ENCODE results near the gene DIPK1A.
"Not testable (repeated sequence)": the region's sequence is repeated elsewhere in the genome, so short reads cannot be mapped to it uniquely, and the experiment has no call there.

Gene DIPK1A

DNA sequence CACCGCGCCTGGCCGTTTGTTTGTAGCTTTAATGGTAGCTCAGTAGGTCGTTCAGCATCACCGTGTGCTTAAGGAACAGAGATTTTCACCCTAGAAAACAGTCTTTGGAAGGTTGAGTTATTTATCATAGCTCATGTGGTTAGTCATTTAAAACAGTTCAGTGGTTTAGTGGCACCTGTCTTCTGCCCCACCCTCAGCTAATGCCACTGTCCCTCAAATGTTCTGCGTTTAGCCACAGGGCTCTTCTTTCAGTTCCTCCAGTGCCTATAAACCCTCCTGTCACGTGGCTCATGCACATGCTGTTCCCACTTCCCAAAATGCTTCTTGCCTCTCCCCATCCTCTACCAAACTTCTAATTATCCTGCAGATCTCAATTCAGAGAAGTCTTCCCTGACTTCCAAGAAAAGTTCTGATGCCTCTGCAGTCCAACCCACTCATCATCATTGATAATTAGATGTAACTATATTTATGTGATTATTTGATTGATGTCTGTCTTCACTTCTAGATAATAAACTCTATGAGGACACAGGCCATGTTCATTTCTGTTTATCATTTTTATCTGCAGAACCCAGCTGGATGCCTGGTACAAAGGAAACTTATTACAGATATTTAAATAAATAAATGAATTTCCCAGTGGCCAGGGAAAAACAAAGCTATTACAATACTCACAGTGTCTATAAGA is 14.4 kb upstream of the DIPK1A start:
- DNase-seq: peak; percentile 51

DNA sequence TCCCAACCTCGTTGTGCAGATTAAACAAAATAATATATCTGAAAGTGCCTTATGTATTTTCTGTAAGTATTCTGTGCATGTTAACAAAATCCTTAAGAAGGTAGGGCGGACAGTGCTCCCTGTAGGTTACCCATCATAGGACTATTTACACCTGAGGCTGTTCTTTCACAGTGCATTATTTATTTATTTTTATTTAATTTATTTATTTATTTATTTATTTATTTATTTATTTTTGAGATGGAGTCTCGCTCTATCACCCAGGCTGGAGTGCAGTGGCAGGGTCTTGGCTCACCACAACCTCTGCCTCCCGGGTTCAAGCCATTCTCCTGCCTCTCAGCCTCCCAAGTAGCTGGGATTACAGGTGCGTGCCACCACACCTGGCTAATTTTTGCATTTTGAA is 12.8 kb upstream of the DIPK1A start:
- not testable (repeated sequence) for DNase-seq

DNA sequence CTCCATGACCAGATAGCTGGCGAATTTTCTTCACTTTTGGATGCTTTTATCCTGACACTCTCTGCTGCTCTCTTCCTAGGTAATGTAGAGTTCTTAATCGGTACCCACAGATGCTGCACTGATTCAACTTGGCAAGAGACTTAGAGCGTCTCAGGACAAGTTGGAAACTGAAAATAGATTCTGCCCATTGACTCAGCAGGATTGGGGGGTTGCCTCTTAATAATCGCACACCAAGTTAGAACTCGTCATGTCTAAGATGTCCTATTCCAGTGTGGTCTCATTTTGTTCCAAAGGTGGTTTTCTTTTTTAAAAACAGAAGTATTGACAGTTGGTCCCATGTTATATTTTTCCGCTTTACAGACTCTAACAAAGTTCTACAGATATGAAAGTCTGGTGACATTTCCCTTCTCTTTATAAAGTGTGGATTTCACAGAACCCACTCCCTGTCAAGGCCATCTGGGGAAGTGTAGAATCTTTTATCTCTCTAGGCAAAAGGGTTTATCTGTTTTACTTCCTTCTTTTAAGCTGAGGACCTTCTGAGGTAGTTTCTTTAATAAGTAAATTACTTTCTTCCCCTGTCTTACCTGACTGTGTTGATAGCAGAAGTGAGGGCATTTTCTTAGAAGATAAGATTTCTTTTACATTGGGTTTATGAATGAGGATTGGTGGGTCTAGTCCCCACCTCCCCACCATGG is 12.1 kb upstream of the DIPK1A start:
- DNase-seq: peak; percentile 50

DNA sequence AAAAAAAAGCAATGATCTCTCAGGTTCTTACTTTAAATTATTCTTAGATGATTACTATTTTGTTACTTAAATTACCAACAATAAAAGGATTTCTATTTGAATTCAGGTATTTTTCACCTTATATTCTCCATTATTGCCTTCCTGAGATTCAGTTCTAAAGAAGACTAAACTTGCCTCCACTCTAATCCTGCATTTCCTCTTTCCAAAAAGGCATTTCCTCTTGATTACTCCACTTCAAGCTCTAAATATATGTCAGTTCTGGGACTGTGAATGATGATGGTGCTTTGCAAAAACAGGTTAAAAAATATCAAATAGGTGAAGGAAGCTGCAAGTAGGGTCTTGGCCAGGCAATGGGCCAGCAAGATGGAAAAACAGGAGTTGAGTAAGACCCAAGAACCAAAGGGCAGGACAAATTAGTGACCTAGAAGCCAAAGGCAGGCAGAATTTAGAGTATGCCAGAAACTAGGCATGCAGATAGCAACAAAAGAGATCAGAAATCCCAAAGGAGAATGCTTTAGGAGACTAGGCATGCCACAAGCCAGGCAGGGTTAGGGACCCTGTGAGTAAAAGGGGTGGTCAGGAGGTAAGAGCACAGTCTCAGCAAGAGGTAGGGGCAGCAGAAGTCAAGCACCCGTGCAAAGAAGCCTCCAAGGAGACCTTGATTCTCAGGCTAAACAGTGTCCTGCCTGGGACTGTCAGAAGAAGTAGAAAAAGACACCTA is 11.3 kb upstream of the DIPK1A start:
- no peak for DNase-seq

DNA sequence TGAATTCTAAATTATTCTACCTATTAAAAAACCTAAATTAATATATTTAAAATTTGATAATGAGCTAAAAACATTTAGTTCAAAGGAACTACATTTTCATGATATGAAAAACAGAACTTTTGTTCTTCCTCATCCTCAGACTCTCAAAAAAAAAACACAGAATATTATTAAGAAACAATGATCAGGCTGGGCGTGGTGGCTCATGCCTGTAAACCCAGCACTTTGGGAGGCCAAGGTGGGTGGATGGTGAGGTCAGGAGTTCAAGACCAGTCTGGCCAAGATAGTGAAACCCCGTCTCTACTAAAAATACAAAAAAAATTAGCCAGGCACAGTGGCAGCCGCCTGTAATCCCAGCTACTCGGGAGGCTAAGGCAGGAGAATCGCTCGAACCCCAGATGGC is 10.7 kb upstream of the DIPK1A start:
- not testable (repeated sequence) for DNase-seq

DNA sequence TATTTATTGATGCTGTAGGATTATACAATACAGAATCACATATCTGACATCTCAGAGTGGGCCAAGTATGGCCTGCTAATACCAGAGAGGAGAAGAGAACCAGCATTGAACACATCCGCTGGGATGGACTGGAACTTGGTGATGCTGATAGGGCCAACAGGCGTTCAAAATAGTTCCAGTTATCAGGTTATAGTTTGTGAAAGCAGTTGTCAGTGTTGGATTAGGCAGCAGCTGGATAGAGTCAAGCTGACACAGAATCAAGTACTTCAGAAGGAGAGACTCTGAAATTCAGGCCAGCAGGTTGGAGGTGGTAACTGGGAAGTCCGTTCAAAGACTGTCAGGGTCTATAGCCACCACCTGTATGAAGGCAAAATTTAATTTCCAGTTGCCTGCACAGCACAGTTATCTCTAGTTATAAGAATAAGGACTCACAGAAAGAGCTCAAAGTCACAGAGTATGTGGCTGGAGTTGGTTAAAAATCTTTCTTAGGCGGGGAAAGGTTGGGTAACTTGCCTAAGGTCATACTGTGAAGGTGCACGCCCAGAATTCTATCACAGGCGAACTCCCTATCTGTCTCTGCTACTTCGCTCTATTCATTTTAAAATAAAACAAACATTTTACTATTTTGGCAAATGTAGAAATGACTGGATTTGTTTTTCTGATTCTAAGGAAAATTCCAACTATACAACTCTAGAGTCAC is 9.9 kb upstream of the DIPK1A start:
- no peak for DNase-seq

DNA sequence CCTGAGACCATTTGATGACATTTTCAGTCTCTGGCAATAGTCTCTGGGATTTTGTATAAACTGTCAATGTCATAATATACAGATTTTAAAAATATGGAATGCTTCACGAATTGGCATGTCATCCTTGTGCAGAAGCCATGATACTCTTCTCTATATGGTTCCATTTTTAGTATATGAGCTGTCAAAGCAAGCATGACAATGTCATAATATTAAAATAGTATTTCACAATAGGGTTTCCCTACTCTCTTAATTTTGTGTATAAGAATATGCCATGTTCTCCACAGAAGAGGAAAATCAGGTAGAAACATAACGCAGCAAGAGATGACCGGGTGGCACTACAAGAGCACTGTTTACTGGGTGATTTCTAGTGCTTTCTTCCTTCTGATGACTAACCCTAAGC is 8.3 kb upstream of the DIPK1A start:
- DNase-seq: peak; percentile 27

DNA sequence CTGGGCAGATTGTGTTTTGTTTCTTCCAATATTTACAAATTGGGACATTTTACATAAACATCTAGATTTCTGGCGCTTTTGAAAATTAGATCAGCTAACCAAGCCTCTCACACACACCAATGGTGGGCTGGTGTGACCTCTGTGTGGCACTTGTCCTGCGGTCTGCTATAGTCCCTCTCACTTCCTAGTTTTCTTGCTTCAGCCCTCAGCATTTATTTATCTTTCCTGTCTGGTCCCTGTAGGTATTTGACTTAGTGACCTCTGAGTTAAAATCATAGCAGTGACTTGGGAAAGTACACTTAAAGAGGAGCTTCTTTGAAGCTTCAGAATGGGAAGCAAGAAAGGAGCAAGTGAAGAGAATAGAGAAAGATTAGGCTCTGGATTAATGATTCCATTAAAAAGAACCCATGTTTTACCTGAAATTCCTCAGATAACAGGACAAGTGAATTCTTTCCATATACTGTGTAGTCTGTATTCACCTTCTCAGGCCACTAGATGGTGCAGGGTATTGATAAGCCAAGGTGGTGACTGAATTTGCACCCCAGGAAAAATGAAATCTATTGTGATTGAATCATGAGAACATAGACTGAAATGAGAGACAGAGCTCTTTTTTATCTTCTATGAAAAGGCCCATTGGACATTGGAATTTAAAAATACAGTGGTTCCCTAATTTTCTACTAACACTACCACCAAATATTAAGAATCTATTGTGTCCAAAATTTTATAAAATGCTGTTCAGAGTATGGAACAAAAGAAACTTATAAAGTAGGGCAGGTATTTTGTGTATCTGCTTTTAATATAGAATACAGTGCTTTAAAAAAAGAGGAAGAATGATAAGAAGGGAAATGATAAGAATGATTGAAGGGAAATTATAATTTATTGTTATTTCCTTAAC is 7.1 kb upstream of the DIPK1A start:
- DNase-seq: no peak

DNA sequence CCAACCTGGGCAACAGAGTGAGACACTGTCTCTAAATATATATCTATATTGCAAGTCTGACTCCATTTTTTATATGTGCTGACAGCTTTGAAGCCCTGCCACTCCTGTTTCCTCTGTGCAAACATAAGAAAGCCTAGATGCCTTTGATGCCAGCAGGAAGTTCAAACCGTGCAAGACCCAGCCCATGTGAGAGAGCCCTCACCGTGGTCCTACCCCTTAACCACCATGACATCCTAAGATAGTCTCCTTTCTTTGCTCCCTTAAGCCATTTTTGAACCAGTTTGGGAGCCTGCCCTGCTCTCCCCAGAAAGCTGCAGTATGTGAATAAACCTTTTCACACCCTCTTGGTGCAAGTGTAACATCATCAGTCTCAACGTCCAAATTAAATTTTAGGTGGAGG is 3.7 kb upstream of the DIPK1A start:
- DNase-seq: no peak

DNA sequence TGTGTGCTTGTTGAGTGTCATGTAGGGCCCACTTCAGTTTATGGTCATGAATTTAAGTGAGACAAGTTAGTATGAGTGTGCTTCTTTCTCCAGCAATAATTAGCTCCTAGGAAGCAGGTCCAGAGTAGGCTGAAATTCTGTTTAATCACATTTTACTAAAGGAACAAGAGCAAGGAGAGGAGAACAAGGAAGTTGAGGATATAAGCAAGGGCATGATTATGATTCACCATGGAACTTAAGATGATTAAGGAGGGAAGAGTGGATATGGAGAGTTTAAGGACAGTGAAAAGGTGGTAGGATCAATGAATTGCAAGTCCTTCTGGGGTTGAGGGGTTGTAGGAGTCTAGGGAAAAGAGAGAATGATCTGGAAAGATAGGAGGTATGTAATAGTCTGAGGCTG is 3.1 kb upstream of the DIPK1A start:
- DNase-seq: no peak

DNA sequence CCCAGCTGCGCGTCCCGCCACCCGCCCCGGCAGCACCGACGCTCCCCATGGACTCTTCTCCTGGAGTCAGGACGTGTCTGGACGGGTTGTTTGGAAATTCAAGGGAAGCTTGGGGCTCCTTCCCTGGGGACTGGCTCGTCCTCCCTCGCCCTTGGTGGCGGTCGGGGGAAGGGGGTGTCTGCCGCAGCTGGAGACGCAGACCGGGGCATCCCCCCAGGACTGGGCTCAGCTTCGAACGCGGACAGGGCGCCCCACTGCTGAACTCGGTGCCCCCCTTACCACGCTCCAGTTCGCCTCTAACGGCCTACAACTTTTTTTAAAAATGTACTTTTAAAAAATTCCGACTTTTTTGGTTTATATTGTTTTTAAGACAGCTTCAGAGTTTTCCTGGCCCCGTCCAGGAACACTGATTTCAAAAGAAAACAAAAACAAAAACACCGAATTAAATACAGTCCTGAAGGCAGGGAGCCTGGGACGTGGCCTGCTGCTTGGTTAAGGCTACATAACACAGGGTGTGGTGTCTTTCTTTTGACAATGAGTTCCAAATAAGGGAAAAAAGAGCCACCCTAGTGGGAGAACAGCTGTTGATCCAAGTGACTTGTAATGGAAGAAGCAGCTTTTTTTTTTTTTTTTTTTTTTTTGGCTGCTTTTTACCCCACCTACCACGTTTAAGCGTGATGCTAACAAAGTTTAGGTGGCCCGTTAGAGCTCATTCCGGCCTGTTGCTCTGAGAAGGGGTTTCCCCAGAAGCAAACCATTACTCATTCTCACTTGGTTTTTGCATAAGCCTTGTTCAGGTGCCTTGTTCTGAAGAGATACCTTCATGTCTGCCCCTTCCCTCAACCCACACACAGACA is 862 bp upstream of the DIPK1A start:
- DNase-seq: peak; percentile 21

DNA sequence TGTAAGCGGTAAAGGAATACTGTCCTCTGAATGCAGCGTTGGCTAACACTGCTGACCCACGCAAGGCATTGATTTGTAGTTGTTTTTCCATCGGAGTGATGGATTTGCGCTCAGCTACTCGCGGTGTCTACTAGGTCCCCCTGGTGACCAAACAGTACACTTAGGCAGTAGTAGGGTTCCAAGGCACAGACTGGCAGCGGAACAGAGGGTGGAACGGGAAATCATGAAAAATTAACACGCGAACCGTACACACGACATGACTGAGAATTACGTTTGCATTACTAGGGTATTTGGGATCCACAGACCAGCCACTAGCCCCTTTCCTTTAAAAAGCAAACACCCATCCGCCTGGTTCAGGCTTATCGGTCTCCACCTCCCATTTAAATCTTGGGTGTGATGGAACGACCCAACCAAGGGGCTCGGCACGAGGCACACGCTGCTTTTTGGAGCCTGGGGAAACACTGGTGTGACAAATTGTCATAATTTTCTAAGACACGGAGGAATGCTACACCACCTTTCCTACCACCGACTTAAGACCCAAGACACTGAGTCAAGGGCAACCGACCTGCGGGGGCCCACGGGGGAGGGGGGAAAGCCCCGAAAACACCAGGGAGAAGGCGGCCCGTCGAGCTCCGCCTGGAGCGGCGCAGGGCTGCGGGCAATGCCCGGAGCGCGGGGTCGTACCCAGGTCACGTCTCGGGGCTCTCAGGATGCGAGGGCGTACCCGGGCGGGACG is 699 bp downstream of the DIPK1A start:
- peak; percentile 79 for DNase-seq

DNA sequence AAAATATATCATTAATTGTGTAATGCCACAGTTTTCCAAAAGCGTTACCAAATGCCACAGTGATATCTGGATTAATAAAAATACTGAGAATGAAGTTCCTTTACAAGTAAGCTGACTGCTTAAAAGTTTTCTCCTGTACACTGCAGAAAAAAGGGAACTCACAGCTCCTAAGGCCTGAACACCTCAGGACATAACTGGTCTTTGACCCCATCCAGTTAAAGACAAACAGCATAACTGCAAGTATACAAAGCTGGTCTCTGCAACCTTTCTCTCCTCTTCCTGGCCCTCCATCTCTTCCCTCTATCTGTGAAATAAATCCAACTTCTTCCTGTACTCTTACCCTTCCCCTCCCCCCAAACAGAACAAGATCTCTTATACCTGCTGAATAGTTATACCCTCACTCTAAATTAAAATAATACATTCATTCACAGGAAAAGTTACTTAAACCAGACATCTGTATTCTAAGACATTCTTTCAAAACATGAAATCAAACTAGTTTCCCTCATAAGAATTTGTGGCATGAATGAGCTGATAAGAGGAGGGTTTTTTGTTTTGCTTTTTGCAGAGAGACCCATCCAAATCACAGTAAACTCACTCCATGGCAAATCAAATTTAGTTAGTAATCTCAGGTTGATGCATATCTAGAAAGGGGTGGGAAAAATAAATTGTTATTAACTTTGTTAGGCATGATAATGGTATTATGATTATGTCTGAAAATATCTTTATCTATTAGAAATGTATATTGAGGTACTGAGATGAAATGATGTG is 2.9 kb downstream of the DIPK1A start:
- DNase-seq: no peak

DNA sequence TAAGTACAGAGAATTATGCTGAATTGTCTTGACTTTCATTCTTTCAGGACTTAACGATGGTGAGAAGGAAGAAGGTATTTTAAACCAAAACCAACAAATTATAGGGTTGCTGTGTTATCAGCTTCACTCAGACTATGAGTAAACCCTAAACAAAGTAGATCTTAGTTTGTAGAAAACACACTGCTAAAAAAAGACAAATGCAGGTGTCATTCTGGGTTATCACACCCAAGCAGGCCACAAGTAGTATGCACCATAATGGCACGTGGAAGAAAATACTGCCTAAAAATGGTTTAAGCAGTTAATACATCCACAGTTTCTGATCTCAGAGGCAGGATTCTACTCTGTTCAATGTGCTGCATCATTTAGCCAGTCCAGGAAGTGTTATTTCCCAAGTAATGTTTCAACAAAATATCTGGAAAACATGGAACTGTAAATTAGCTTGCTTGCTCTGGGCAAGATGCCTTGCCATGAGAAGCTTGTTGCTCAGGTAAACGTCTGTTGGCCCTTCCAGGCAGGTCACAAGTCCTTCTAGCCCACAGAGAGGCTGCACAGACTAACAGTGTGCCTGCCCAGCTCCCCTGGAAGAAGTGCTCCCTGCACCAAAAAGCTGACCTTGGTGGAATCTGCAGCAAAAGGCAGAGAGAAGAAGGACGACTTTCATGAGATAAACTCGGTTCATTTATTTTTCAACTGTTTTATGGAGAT is 4.1 kb downstream of the DIPK1A start:
- DNase-seq: no peak

DNA sequence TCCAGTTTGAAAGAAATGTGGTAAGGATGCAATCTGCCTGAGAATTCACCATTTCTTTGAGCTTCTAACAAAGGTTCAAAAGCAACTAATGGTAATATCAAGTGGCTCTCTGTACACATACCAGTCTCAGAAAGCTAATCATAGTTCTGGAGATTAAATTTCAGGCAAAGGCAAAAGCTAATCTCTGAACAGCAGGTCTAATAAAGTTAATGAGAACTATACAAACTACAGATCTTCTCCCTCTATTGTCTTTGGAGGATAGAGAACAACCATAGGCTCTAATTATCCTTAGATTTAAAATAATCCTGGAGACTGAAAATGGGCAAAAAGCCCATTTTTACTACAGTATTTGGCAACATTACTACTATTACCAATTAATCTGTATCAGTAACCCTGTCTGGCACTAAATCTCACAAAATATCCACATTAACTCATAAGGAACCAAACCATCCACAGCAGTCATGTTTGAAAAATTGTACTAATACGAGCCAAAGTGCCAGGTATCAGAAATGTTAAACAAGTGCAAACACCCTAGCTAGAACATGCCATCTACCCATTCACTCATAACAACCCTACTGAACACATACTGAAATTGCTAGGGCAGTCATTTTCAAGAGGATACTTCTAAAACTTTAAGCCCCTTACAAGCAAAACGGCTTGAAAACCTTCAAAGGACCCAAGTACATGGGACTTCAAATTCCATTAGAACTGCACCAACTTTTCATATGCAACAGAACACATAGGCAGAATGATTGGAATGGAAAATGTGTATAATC is 4.8 kb downstream of the DIPK1A start:
- no peak for DNase-seq

DNA sequence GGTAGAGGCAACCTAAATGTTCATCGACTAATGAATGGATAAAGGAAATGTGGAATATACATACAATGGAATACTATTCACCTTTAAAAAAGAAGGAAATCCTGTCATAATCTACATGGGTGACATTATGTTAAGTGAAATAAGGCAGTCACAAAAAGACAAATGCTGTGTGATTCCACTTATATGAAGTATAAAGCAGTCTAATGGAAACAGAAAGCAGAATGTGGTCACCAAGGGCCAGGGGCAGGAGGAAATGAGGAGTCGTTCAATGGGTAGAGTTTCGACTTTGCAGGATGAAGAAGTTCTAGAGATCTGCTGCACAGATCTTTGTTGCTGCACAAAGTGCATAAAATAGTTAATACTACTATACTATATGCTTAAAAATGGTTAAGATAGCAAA is 7.8 kb downstream of the DIPK1A start:
- peak; percentile 83 for DNase-seq

DNA sequence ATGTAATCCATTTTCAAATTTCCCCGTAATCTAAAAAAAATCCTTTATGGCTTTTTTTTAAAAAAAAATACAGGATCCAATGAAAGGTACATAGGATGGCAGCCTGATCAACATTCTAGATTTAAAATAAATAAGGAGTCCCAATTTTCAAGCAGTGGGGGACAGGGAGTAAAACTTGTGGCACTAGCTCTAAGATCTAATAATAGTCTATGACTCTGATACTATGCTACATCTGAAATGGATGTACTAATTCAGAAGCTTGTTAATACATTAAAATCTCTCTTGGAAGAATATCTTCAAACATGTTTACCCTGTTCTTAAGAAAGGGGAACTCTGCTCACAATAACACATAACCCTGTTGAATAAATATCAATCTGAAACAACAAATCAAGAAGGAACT is 8.5 kb downstream of the DIPK1A start:
- no peak for DNase-seq

DNA sequence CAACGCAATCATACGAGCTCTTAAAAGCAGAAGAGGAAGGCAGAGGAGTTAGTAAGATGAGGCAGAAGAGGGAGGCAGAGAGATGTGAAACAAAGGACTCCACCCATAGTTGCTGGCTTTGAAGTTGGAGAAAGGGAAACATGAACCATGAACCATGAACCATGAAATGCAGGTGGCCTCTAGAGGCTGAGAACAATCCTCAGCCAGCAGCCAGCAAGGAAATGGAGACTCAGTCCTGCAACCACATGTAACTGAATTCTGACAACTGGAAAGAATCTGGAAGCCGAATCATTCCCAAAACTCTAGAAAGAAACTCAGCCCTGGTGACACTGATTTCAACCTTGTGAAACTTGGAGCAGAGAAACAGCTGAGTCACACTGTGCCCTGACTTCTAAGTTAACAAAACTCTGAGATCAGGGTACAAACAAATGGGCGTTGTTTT is 10.1 kb downstream of the DIPK1A start:
- peak; percentile 77 for DNase-seq
